HG03571 (cell line): ENCODE measurements around the gene TBC1D20.
"Not testable (repeated sequence)": the region's sequence is repeated elsewhere in the genome, so short reads cannot be mapped to it uniquely, and the experiment has no call there.

Experiments
- ATAC-seq: cut with Tn5 transposase; IDR thresholded peaks from one replicate; pipeline ENCODE4 v1.9.1; 2021; ENCODE audit not compliant: unreplicated experiment

Gene TBC1D20

GRCh38 chr20:402898-403581 lies 59.3 kb downstream of the TBC1D20 start:
- no peak for ATAC-seq

- ATAC-seq: no peak
Measured at GRCh38 chr20:402496-402885, 59.8 kb downstream of the TBC1D20 start.

GRCh38 chr20:401682-402495 lies 60.4 kb downstream of the TBC1D20 start:
- ATAC-seq: no peak

- ATAC-seq: no peak
Measured at GRCh38 chr20:400454-401275, 61.7 kb downstream of the TBC1D20 start.

- no peak for ATAC-seq
Measured at GRCh38 chr20:400128-400453, 62.2 kb downstream of the TBC1D20 start.

GRCh38 chr20:399182-399707 lies 63.1 kb downstream of the TBC1D20 start:
- ATAC-seq: no peak

- no peak for ATAC-seq
Measured at GRCh38 chr20:397432-398237, 64.7 kb downstream of the TBC1D20 start.

GRCh38 chr20:396619-397431 lies 65.5 kb downstream of the TBC1D20 start:
- no peak for ATAC-seq

- no peak for ATAC-seq
Measured at GRCh38 chr20:396252-396618, 66.1 kb downstream of the TBC1D20 start.

- not testable (repeated sequence) for ATAC-seq
Measured at GRCh38 chr20:393296-393695, 69.0 kb downstream of the TBC1D20 start.

GRCh38 chr20:391041-391711 lies 71.2 kb downstream of the TBC1D20 start:
- ATAC-seq: no peak

GRCh38 chr20:389220-389619 lies 73.1 kb downstream of the TBC1D20 start:
- ATAC-seq: no peak

- ATAC-seq: no peak
Measured at GRCh38 chr20:388034-388994, 74.0 kb downstream of the TBC1D20 start.

GRCh38 chr20:387520-387919 lies 74.8 kb downstream of the TBC1D20 start:
- no peak for ATAC-seq

GRCh38 chr20:386634-387033 lies 75.7 kb downstream of the TBC1D20 start:
- ATAC-seq: not testable (repeated sequence)
